Neural crest cell (in vitro differentiated cells): ENCODE data around the gene FRS3. TPM values are rescaled to one million over a fixed set of nuclear protein-coding genes. Genes with fewer than 3 reads are reported as not detected.
A peak's percentile ranks its signal among the peaks of the same experiment; 100 is the strongest.

ENCODE experiments used
- DNase-seq: peaks from one replicate; pipeline ENCODE4 v3.0.0; 2021; ENCODE audit warnings: low read depth, mixed read lengths, low spot score
- H3K27ac Mint-ChIP-seq: one replicate; pipeline ENCODE4 v1.8.0; 2021; ENCODE audit warnings: mild to moderate bottlenecking, mixed read lengths; ENCODE audit not compliant: unreplicated experiment
- H3K27me3 Mint-ChIP-seq: 2 replicates; pipeline ENCODE4 v1.8.0; 2021; ENCODE audit warnings: low read depth, mild to moderate bottlenecking, mixed read lengths
- H3K36me3 Mint-ChIP-seq: 2 replicates; pipeline ENCODE4 v1.8.0; 2021; ENCODE audit warnings: low read depth, mild to moderate bottlenecking, mixed read lengths
- H3K4me1 Mint-ChIP-seq: 2 replicates; pipeline ENCODE4 v1.8.0; 2021; ENCODE audit warnings: mixed read lengths
- H3K4me3 Mint-ChIP-seq: one replicate; pipeline ENCODE4 v1.8.0; 2021; ENCODE audit warnings: mild to moderate bottlenecking, mixed read lengths
- H3K9me3 Mint-ChIP-seq: 2 replicates; pipeline ENCODE4 v1.8.0; 2021; ENCODE audit warnings: mixed read lengths
- long read RNA-seq: library from polyadenylated mRNA; unstranded; transcript quantifications from one replicate; pipeline ENCODE4 v2.0.0, GENCODE V29; 2020
- total RNA-seq: library from RNA; stranded (reverse); gene quantifications from 2 replicates; pipeline ENCODE4 v1.2.1, GENCODE V29; 2021
- TF ChIP-seq, protein P1 (sequence below): fragments of 200-600 bp; sonication (generic); conservative IDR thresholded peaks from 2 replicates; pipeline ENCODE4 v1.5.0; 2021; ENCODE audit warnings: antibody characterized with exemption, mild to moderate bottlenecking

FRS3 gene, protein sequence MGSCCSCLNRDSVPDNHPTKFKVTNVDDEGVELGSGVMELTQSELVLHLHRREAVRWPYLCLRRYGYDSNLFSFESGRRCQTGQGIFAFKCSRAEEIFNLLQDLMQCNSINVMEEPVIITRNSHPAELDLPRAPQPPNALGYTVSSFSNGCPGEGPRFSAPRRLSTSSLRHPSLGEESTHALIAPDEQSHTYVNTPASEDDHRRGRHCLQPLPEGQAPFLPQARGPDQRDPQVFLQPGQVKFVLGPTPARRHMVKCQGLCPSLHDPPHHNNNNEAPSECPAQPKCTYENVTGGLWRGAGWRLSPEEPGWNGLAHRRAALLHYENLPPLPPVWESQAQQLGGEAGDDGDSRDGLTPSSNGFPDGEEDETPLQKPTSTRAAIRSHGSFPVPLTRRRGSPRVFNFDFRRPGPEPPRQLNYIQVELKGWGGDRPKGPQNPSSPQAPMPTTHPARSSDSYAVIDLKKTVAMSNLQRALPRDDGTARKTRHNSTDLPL
- 6.8 and 7.1 TPM in 2 replicates for total RNA-seq
- long read RNA-seq, partial matches to known transcripts = 0 of 1 reads
- long read RNA-seq, other reads (novel, unspliced or antisense) = 1 of 1 reads

DNA sequence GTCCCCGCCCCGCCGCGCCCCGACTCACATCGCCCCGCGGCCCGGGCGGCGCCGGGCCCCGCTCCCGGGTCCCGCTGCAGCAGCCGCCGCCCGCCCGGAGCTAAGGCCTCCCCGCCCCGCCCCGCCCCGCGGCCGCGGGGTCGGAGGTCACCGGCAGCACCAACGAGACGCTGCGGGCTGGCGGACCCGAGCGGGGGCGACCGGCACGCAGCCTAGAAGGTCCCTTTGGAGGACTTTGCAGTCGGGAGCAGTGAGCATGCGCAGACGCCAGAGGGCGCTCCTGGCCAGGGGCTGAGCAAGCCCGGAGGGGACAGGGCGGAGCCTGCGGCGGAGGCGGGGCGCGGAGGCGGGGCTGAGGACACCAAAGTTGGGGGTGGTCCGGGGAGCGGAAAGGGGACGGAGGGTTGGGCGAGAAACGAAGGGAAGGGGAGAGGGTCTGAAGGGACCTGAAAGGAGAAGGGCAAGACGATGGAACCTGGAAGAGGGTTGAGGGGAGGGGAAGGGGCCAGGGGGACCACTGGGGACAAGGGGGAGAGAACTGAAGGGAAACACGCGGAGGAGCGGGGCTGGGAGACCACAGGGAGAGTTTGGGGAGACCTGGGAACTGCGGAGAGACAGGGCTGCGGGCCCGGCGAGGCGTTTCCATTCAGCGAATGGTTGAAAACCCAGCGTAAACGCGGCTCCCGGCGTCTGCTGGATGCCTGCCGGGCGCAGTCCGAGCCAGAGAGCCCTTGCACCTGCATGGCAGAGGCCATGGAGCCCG is at the start of gene FRS3:
Gene FRS3, minus strand, starts transcription at position 113 of the 763 bp plus-strand sequence. CDS start 2,913 bp downstream, outside the sequence.
- H3K4me1 Mint-ChIP-seq = peaks cover 17% of the 10 kb centered on the region
- no peaks in the 10 kb centered on the region for H3K36me3 Mint-ChIP-seq
- peak within 1 kb of the TSS; percentile 79 for H3K27ac Mint-ChIP-seq
- peak; percentile 100 for DNase-seq
- H3K4me3 Mint-ChIP-seq = peak within 1 kb of the TSS; percentile 94
- H3K9me3 Mint-ChIP-seq = no peaks in the 10 kb centered on the region
- TF ChIP-seq, protein P1, sequence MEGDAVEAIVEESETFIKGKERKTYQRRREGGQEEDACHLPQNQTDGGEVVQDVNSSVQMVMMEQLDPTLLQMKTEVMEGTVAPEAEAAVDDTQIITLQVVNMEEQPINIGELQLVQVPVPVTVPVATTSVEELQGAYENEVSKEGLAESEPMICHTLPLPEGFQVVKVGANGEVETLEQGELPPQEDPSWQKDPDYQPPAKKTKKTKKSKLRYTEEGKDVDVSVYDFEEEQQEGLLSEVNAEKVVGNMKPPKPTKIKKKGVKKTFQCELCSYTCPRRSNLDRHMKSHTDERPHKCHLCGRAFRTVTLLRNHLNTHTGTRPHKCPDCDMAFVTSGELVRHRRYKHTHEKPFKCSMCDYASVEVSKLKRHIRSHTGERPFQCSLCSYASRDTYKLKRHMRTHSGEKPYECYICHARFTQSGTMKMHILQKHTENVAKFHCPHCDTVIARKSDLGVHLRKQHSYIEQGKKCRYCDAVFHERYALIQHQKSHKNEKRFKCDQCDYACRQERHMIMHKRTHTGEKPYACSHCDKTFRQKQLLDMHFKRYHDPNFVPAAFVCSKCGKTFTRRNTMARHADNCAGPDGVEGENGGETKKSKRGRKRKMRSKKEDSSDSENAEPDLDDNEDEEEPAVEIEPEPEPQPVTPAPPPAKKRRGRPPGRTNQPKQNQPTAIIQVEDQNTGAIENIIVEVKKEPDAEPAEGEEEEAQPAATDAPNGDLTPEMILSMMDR = peak; percentile 92
- H3K27me3 Mint-ChIP-seq = peaks cover 6% of the 10 kb centered on the region

DNA sequence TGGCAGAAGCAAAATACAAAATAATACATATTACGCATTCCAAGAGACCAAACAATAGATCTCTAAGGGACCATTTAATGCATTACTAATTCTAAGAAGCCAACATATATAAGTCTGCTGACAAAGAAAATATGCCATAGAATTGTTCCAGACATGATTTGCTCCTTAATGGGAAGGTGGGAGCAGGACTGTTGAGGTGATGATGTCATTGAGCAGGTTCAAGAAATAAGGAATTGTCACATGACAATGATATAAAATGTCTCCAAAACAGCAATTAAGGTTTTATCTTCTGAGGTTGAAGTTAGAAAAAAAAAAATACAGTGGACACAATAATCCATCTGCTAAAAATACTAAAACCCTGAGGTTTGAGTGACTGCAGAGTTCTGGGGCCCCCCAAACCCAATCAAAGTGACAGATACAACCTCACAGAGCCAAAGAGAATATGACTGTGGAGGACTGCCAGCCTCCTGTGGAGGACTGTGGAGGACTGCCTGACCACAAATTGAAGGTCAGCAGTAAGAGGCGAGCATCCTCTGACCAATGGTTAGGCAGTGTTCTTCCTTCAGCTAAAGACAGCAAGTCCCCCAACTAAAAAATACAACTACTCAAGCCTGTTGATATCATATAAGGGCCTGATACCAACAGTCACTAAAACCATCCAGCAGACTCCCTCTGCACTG is 46.8 kb upstream of the FRS3 start:
- no peak for DNase-seq
- Mint-ChIP-seq H3K9me3 (no peaks in the 10 kb centered on the region), H3K4me1 (no peaks in the 10 kb centered on the region), H3K27ac (no peak overlapping the region), H3K4me3 (no peak overlapping the region), H3K36me3 (no peaks in the 10 kb centered on the region), H3K27me3 (no peaks in the 10 kb centered on the region)
- TF ChIP-seq, protein P1 = no peak

DNA sequence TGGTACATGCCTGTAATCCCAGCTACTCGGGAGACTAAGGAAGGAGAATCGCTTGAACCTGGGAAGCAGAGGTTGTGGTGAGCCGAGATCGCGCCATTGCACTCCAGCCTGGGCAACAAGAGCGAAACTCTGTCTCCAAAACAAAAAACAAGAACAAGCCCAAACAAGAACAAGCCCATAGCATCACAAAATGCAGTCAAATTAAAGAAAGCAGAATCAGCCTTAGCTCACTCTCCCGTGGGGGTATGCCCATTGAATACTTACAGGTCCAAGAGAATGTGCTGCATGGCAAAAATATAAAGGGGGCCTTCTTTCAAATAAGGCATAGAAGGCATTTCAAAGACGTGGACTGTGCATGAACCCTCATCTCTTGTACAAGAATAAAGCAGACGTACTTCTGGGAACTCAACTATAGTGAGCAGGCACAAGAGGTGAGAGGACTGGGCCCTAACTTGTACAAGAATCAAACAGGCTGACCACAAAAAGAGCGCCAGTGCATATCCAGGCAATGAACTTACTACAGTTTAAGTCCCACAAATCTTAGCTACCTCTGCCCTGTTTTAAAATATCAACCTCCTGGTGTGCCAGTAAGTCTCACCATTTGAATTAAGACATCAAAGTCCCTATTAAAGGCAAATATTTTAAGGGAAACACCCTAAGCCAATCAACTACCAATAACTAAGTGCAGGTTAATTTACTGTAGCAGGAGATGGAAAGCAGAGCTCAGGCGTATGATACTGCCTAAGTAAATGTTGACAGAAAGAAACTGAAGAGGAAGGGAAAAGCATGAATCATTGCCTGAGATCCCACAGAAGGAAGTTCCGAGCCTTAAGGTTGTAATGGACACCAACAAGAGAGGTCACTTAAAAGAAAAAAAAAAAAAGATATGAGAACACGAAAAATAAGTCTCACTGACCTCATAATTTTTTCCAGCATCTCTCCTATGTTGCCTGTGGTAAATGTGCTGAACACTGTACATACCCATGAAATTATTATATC is 45.2 kb upstream of the FRS3 start:
- no peaks in the 10 kb centered on the region for H3K27me3 Mint-ChIP-seq
- H3K4me1 Mint-ChIP-seq = no peaks in the 10 kb centered on the region
- peak overlapping the region; percentile 62 for H3K27ac Mint-ChIP-seq
- H3K9me3 Mint-ChIP-seq = no peaks in the 10 kb centered on the region
- no peak overlapping the region for H3K4me3 Mint-ChIP-seq
- TF ChIP-seq, protein P1 = no peak
- no peaks in the 10 kb centered on the region for H3K36me3 Mint-ChIP-seq
- no peak for DNase-seq

DNA sequence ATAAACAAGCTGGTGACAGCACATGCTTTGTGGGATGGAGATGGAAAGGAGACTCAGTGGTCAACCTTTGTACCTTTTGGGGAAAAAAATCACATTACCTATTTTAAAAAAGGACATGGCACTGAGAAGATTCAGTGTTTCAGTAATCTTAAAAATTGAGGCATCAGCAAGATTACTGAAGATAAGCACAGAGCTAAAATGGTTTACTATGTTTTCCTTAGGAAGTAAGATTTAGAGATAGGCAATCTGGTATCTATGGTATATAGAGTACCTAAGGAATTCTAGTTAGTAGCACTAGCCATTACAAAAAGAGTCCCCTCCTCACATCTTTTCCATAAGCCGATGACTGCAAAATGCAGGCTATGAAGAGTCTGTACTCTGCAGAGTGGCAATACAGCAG is 43.5 kb upstream of the FRS3 start:
- Mint-ChIP-seq H3K4me3 (no peak overlapping the region), H3K27me3 (no peaks in the 10 kb centered on the region), H3K9me3 (no peaks in the 10 kb centered on the region), H3K27ac (no peak overlapping the region), H3K36me3 (no peaks in the 10 kb centered on the region), H3K4me1 (no peaks in the 10 kb centered on the region)
- TF ChIP-seq, protein P1 = no peak
- DNase-seq = no peak
